NCI-H774 (cell line): ENCODE data around the gene SOCS7.
"Not testable (repeated sequence)": the region's sequence is repeated elsewhere in the genome, so short reads cannot be mapped to it uniquely, and the experiment has no call there.

Source experiments
- DNase-seq: peaks from one replicate; lab custom pipeline; 2025; lab: John Stamatoyannopoulos, UW

Gene SOCS7

DNA sequence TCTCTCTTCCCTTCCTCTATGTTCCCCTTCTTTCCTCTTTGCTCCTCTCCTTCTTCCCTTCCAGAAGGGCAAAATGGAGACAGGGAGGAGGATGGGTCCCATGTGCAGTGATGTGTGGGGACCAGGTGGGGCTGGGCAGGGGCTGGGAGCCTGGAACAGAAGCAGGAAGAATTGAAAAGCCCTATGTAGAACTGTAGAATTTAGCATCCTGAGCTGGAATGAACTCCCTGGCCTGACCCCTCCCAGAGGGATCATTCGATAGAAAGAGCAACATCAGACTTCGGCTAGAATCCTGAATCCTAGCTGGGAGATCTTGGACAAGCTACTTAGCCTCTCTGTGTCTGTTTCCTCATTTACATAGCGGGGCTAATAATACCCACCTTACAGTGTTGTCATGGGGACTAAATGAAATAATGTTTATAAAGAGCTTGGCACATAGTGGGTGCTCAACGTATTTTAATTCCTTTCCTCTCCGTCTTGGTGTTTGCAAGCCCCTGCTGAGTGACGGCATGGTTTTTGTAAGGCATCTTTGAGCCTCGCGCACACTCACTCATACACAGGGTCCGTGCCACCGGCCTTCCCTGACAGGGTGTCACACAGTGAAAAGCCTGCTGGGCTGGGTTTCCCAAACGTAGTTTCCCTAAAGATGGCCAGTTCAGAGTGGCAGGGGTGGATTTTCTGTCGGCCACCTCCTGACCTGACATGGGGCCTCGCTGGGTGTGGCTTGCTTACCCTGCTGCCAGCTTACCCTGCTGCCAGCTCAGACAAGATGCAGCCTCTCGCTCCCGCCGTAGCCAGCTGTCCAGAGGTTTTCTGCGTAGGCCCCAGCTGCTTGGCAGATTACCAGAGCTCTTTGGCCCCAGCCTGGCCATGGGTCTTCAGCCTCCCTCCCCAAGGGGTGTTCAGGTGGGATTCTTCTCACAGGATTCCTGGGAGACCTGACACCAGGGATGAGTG lies 70.5 kb downstream of the SOCS7 start:
- DNase-seq, result no peak

DNA sequence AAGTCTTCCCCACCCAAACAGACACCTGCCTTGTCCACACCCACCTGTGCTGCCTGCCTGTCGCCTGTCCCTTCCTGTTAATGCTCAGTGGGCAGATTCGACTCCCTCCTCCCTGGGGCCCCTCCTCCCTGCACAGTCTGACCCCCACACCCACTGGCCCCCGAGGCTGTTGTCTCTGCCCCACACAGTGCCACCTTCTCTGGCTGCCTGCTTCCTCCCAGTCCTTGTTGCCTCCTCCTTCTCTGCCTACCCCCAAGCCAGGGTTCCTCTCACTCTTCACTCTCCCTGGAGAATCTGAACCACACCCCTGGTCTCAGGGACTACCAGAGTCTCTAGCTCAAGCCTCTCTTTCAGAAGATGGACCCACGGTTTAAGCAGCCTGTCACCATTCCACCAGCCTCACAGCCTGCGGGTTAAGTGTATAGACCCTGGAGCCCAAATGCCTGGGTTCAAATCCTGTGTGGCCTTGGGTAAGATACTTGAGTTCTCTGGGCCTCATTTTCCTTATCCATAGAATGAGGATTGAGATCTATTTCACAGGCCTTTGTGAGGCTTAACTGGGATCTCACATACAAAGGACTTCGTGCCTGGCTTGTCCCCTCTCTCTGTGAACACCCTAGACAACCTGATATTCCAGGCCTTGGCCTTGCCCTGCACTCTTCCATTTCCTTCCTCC lies 72.8 kb downstream of the SOCS7 start:
- no peak for DNase-seq

DNA sequence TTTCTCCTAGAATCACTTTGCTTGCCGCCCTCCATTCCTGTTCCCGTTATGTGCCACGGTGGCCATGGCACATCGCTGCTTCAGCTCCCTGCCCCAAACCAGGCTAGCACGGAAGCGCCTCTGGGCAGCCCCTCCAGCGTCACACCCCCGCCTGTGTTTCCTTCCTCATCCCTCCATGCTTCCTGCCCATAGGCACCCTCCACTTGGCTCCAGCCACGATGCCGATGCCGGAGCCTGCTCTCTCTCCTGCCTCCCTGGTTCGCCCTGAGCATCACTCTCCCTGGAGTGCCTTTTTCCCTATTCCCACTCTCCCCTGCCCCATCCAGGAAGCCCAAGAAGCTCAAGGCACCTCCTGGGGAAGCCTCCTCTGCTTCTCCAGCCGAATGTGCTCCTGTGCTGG lies 73.4 kb downstream of the SOCS7 start:
- DNase-seq, result no peak

DNA sequence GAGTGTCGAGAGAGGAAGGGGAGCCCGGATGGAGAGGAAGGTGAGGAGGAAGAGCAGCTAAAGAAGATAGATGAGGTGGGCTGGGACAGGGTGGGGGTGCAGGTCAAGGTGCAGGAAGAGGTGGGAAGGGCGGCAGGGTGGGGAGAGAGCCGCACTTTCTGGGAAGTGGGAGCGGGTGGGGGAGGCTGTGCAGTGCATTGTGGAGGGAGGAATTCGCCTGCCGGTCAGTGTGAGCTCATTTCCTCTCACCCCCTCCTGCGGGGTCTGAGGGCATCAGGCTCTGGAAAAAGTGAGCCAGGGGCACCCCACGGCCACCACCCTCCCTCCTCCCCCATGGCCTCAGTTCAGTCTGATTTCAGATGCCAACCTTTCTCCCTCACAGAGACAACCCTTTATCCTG lies 74.1 kb downstream of the SOCS7 start:
- no peak for DNase-seq

DNA sequence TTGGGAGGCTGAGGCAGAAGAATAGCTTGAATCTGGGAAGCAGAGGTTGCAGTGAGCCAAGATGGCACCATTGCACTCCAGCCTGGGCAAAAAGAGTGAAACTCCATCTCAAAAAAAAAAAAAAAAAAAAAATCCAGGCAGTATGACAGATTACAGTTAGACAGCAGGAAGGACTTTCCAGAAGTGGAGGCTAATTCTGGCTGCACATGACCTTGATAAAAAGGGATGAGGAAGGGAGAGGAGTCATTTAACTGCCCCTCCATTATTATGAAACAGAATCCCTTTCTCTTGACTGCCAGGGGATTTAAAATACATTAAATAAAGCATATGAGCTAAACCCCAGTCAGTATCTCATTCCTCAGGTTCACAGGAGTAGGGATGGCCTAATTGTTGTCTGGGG lies 74.8 kb downstream of the SOCS7 start:
- DNase-seq, result no peak

DNA sequence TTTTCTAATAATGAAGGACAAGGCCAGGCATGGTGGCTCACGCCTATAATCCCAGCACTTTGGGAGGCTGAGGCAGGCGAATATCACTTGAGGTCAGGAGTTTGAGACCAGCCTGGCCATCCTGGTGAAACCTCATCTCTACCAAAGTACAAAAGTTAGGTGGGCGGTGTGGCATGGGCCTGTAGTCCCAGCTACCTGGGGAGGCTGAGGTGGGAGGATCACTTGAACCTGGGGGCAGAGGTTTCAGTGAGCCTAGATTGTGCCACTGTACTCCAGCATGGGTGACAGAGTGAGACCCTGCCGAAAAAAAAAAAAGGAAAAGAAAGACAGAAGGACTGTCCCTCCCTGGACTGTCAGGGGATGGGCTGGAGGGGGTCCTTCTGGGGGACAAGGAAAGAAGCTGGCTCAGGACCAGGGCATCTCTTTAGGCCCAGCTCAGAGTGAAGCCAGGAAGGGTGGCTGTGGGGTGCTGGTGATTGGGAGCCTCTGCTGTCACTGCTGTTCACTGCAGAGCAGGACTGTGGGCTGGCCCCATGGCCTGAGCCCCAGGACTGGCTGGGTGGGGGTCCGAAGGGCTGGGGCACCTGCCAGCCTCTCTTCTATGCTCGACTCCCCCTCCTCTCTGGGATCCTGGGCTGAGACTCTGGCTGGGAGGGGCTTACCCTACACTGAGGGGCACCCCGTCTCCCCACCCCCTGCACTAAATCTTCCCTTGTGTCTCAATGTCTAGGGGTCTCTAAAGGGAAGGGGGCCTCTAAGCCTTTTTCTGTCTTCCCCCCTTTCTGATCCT lies 75.7 kb downstream of the SOCS7 start:
- no peak for DNase-seq

DNA sequence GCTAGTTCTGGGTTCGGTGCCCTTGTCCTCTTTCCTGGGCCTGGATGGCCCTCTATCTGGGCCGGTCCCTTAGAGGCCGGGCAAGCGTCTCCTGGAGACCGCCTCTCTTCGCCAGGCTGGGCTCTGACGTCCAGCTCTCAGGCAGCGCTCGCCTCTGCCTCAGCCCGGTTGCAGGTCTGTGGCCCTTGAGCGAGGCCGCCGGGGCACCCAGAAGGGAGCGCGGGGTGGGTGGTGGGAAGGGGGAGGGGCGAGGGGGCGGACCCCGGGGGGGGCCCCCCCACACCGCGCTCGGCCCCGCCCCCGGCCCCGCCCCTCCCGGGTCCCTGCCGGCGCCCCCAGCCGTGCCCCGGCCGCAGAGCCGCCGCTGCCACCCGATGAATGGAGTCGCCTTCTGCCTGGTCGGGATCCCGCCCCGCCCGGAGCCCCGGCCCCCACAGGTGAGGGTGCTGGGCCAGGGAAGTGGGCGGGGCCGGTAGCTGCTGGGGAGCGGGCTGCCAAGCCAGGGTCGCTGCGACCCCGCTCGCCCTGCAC lies 76.5 kb downstream of the SOCS7 start, which contains the start of gene ARHGAP23:
ARHGAP23 (plus strand) TSS at position 353 of the 531 bp plus-strand sequence; CDS start at position 375, 22 bp downstream.
- peak; percentile 41 for DNase-seq

DNA sequence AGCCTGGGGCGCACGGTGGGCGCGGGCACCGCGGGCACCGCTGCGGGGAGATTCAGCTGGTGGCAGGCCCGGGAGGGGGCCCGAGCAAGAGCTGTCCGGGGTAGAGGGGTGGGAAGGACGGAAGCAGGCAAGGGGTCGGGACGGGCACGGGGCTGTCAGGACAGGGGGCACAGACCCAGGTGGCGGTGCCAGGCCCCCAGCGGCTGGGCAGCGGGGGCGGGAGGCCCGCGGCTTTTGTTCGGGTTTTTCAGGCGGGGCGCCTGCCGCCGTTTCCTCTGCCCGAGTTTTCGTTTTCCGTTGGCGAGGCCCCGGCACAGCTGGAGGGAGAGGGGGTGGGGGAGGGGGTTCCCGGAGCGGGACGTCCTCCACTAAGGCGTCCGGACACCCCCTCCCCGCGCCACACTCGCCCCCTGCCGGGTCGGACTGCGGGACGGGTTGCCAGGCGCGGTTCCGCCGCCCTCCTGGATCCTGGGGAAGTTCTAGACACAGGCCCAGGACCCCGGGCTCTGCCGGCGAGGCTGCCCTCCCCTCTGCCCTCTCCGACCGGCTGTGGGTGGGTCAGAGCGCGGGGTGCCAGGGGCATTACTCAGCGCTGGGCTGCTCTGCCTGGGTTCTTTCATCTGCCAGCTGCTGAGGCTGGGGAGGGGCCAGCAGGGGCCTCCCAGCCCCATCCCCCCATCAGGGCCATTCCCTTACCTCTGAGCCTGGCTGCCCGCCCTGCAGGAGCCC lies 77.2 kb downstream of the SOCS7 start:
- no peak for DNase-seq

DNA sequence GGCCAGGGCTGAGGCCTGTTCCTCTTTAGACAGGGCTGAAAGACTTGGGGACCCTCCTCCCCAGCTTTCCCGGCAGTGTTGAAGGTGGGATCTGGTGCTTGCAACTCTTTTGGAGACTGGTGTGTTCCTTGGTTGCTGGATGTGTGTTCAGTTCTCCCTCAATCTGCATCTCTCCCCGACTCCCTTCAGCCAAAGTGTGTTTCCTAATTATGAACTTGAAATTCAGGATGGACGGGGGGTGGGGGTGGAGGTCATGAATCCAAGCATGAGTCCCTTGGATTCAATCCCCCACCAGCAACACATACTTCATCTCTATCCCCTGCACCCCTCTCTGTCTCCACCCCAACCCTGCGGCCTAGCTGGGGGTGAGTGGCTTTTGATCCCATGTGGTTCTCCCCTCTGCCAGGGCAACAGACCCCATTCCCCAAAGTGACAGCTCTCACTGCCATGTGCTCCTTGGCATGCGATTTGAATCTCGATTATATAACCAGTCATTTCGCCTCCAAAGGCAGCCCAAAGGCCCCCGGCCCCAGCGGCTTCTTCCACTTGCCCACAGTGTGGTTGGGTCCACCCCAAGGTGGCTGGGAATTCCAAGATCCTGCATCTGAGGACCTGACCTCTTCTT lies 77.9 kb downstream of the SOCS7 start:
- no peak for DNase-seq

DNA sequence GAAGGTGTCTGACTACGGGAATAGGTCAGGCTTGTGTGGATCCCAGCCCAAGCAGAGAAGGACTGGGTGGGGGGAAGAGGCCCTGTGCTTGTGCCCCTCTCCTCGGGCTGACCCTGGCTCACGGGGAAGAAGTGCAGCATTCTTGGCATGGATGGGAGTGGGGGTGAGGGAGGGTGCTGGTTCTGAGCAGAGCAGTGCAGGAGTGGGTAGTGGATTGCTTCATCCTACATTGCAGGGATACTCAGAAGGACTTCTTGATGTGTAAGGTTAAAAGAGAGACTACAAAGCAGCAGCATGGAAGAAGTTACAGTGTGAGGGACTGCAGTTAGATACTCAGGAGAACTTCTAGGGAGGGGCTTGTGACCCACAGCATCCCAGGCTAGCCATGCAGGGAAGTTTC lies 78.7 kb downstream of the SOCS7 start:
- no peak for DNase-seq

DNA sequence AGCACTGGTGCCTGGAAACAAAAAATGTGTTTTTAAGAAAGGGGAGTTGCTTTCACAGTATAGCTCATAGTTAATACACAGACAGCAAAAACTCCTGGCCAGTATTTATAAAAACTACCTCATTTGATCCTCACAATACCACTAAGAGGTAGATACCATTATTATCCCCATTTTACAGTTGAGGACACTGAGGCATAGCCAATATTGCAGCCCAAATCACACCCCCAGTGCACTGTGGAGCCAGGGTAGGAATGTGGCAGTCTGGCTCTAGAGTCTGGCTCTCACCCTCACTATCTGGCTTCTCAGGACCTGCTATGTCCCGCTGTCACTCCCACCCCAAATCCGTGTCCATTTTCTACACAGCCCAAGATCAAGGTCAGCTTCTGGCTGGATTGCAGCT lies 79.2 kb downstream of the SOCS7 start:
- DNase-seq, result no peak

DNA sequence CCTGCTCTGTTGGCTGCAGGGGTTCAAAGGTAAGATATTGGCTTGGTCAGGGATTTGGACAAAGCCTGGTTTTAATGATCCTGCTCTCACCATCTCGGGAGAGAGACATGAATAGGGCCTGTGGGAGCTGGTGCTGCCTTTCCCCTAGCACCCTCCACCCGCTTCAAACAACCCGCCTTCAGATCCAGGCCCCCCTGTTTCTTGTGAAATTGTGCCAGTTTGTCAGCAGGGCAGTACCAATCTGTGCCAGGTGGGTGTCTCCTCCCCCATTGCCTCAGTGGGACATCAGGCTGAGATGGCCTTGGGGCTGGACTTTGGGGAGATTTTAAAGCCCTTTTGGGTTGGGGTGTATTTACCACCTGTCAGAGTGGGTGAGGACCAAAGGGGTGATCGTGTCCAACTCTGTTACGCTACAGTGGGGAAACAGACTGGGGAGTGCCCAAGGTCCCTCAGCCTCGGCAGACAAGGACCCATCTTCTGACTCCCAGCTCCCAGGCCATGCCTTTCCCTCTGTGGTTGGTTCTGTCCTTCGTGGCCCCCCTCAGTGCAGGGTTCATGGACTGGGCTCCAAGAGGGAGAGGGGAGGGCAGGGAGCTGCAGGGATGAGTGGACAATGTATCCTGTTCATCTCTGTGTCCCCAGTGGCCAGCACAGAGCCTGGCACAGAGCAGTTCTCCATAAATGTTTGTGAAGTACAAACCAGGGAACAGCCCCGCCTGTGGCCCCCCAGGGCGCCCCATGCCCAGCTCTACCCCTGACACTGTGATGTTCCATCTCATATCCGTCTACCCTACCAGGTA lies 79.9 kb downstream of the SOCS7 start:
- no peak for DNase-seq

DNA sequence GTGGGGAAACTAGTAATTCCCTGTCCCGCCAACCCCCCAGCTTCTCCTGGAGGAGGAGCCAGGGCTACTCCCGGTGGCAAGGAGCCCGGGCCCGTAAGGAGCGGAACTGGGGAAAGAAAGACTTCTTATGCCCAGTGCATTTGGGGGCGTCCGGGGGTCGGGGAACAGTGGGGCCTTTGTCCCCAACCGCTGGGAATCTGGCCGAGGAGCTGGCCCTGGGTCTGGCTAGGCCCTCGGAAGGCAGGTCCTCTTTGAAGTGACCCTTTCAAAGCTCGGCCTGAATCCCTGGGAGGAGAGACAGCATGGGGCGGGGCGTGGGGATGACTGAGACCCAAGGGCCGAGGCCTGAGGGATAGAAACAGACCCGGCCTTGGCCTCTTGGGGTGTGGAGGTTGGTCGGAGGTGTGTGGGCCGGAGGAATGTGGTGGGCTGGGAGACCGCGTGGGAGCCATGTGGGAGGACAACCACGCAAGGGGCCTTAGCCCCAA lies 82.6 kb downstream of the SOCS7 start:
- DNase-seq, result no peak

DNA sequence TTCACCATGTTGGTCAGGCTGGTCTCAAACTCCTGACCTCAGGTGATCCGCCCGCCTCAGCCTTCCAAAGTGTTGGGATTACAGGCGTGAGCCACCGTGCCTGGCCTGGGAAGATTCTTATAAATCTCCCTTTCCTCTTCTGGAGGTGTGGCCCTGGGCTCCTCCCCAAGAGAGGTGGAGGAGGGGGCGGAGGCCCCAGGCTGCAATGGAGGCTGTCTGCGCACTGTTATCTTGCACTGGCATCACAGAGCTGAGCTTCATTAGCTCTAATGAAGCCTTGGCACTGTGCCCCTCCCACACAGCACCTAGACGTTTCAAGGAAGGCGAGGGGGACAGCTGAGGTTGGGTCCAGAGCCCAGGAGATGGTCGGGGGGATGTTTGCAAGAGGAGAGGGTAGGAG lies 84.2 kb downstream of the SOCS7 start:
- DNase-seq, result no peak

DNA sequence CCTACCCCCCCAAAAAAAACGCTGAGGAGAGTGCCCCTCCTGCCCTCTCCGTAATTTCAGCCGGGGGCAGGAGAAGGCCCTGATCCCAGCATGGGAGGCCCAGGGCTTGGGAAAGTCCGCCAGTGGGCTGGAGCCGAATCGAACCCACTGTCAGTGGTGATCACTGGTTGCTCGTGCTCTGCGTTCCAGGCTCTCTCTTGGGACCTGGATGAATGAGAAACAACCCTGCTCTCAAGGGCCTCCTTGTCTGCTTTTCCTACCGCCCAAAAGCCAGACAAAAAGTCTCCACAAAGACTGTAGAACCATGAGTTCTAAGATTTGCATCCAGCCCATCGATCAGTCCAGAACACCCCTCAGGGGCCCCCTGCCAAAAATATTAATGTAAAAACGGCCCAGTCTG lies 84.7 kb downstream of the SOCS7 start:
- DNase-seq, result no peak

DNA sequence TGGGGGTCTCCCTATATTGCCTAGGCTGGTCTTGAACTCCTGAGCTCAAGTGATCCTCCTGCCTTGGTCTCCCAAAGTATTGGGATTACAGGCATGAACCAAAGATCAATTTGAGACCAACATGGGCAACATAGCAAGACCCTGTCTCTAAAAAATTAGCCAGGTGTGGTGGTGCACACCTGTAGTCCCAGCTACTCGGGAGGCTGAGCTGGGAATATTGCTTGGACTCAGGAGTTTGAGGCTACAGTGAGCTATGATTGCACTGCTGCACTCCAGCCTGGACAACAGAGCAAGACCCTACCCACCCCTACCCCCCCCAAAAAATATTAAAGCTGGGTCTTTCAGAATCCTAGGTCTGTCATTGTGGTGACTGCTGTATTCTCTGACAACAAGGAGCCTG lies 85.7 kb downstream of the SOCS7 start:
- DNase-seq, result not testable (repeated sequence)

DNA sequence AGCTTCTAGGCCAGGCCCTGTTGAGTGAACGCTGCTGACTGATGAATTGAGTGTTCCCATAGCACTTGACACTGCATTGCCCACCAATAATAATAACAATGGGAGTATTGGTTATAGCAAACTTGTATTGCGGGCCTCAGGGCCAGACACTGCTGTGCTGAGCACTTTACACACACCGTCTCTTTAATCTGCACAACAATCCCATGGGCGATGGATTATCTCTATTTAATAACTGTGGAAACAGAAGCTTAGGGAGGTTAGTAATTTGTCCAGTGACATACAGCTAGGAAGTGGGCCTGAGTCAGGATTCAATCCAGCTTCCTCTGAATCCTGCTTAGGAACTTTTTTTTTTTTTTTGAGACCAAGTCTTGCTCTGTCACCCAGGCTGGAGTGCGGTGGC lies 87.8 kb downstream of the SOCS7 start:
- DNase-seq, result no peak

DNA sequence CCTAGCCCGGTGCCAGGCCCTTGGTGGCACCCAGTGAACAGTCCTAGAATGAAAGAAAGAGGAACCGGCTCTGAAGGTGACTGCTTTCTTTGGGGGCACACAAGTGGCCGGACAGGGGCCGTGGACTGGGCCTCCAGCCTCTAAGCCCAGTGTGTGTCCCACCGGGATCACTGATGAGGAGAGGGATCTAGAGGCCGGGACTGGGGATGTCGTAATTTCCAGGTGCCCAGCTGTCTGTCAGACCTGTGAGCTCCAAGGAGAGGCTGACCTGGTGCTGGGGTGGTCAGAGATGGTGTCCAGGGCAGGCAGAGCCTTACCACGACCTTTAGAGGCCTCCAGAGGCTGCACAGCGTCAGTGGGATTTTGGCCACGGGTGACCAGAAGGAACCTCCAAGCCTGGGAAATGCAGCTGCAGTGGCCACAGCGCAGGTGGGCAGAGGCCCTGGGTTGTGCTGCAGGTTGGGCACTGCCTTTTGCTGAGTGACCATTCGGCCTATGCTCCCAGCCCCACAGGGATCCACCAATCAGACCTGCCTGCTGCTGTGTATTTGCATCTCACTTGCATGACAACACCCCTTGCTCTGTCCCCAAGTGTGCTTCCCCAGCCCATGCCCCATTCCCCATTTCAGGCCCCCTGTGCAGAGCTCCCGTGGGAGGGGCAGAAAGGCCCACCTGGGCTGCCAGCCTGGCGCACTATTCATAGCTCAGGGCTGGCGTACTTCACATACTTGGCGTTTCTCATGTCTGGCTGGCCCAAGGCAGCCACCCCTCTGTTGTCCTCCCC lies 89.2 kb downstream of the SOCS7 start:
- DNase-seq, result no peak

DNA sequence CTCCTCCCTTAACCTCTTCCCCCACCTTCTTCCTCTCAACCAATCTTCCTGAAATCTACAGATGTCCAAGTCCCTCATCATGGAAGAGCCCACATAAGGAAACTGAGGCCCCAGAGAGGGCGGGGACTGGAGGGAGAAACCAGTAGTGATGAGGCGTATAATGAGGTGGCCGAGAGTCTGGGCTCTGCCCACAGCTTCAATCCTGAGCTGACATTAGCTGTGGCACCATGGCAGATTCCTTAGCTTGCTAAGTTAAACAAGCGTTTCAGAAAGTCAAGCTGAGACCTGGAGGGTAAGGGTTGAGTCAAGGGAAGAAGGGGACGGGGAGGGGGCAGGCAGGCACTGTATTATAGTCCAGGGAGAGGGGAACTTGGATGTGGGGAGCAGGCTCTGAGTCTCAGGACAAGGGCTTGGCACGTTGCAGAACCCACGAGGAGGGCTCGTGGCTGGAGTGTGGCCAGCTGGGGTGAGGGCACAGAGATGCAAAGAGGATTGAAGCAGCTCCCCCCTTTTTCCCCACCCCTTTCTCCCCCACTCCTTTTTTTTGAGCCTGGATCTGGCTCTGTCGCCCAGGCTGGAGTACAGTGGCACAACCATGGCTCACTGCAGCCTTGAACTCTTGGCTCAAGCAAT lies 89.9 kb downstream of the SOCS7 start:
- DNase-seq, result no peak
